Parathyroid adenoma (tissue), 2 donors: Measurements from ENCODE around the gene PRKAG1.

Experiments
- H2AFZ ChIP-seq: fragments of 300-600 bp; sonication (generic); one replicate; pipeline ENCODE4 v1.7.0; 2017; ENCODE audit warnings: antibody characterized with exemption, mild to moderate bottlenecking
- H3K27ac ChIP-seq: fragments of 300-600 bp; sonication (generic); one replicate; pipeline ENCODE4 v1.7.0; 2017
- H3K27me3 ChIP-seq: fragments of 300-600 bp; sonication (generic); one replicate; pipeline ENCODE4 v1.7.0; 2017; ENCODE audit warnings: low read length; ENCODE audit not compliant: control insufficient read depth, insufficient read depth
- H3K36me3 ChIP-seq: fragments of 300-600 bp; sonication (generic); one replicate; pipeline ENCODE4 v1.7.0; 2017; ENCODE audit warnings: low read length; ENCODE audit not compliant: control insufficient read depth, insufficient read depth
- H3K4me1 ChIP-seq: fragments of 300-600 bp; sonication (generic); one replicate; pipeline ENCODE4 v1.7.0; 2017; ENCODE audit warnings: control low read depth
- H3K4me2 ChIP-seq: fragments of 300-600 bp; sonication (generic); one replicate; pipeline ENCODE4 v1.7.0; 2017; ENCODE audit warnings: low read length
- H3K4me3 ChIP-seq: fragments of 300-600 bp; sonication (generic); one replicate; pipeline ENCODE4 v1.7.0; 2017; ENCODE audit warnings: low read depth, low read length
- H3K79me2 ChIP-seq: fragments of 300-600 bp; sonication (generic); one replicate; pipeline ENCODE4 v1.7.0; 2017; ENCODE audit warnings: control low read depth
- H3K9ac ChIP-seq: fragments of 300-600 bp; sonication (generic); one replicate; pipeline ENCODE4 v1.7.0; 2017; ENCODE audit warnings: mild to moderate bottlenecking
- H3K9me3 ChIP-seq: fragments of 300-600 bp; sonication (generic); one replicate; pipeline ENCODE4 v1.7.0; 2017; ENCODE audit warnings: low read length; ENCODE audit not compliant: control insufficient read depth
- CTCF ChIP-seq: fragments of 300-600 bp; sonication (generic); IDR thresholded peaks from one replicate; pipeline ENCODE4 v1.7.0; 2017; ENCODE audit warnings: antibody characterized with exemption, mild to moderate bottlenecking
- donor health status: primary hyperparathyroidism.

The PRKAG1 gene

GRCh38 chr12:49028666-49029275 is 10.2 kb upstream of the PRKAG1 start:
- Histone ChIP-seq H3K79me2 (peaks cover 17% of the 10 kb centered on the region), H3K4me1 (no peaks in the 10 kb centered on the region), H3K36me3 (no peaks in the 10 kb centered on the region), H3K9ac (no peak overlapping the region), H3K4me3 (no peak overlapping the region), H3K27ac (no peak overlapping the region), H3K4me2 (no peak overlapping the region), H2AFZ (no peak overlapping the region), H3K27me3 (no peaks in the 10 kb centered on the region), H3K9me3 (no peaks in the 10 kb centered on the region)
- TF ChIP-seq CTCF, result no peak

- TF ChIP-seq CTCF, result no peak
- no peak overlapping the region for H3K4me3 ChIP-seq
- H3K79me2 ChIP-seq, result peaks cover 17% of the 10 kb centered on the region
- no peaks in the 10 kb centered on the region for H3K4me1 ChIP-seq
- no peak overlapping the region for H3K4me2 ChIP-seq
- H2AFZ ChIP-seq, result no peak overlapping the region
- H3K27me3 ChIP-seq, result no peaks in the 10 kb centered on the region
- H3K27ac ChIP-seq, result no peak overlapping the region
- no peak overlapping the region for H3K9ac ChIP-seq
- H3K9me3 ChIP-seq, result no peaks in the 10 kb centered on the region
- no peaks in the 10 kb centered on the region for H3K36me3 ChIP-seq
Observed at GRCh38 chr12:49027846-49028555, 9.4 kb upstream of the PRKAG1 start.

GRCh38 chr12:49026678-49027480 is 8.3 kb upstream of the PRKAG1 start:
- Histone ChIP-seq H3K9ac (no peak overlapping the region), H3K9me3 (no peaks in the 10 kb centered on the region), H3K4me1 (no peaks in the 10 kb centered on the region), H3K79me2 (peaks cover 17% of the 10 kb centered on the region), H3K4me3 (no peak overlapping the region), H2AFZ (no peak overlapping the region), H3K36me3 (no peaks in the 10 kb centered on the region), H3K27me3 (no peaks in the 10 kb centered on the region), H3K4me2 (no peak overlapping the region), H3K27ac (no peak overlapping the region)
- no peak for TF ChIP-seq CTCF

- H3K27me3 ChIP-seq, result no peaks in the 10 kb centered on the region
- peaks cover 17% of the 10 kb centered on the region for H3K79me2 ChIP-seq
- no peak overlapping the region for H3K4me2 ChIP-seq
- no peak overlapping the region for H3K27ac ChIP-seq
- no peaks in the 10 kb centered on the region for H3K9me3 ChIP-seq
- H3K36me3 ChIP-seq, result no peaks in the 10 kb centered on the region
- H2AFZ ChIP-seq, result no peak overlapping the region
- no peak for TF ChIP-seq CTCF
- H3K9ac ChIP-seq, result no peak overlapping the region
- H3K4me3 ChIP-seq, result no peak overlapping the region
- H3K4me1 ChIP-seq, result no peaks in the 10 kb centered on the region
Observed at GRCh38 chr12:49026101-49026500, 7.5 kb upstream of the PRKAG1 start.
